Measurements from ENCODE around the gene GNG7. TPM values are rescaled to one million over a fixed set of nuclear protein-coding genes. Genes with fewer than 3 reads are reported as not detected.

Gene GNG7
- total and polyA plus RNA-seq, 10 of the 15 experiments (the other 5 are each of a cell fraction or from before 2014, with no cell fraction given) = 1.9 to 13.6 (median 6.5) TPM

DNA sequence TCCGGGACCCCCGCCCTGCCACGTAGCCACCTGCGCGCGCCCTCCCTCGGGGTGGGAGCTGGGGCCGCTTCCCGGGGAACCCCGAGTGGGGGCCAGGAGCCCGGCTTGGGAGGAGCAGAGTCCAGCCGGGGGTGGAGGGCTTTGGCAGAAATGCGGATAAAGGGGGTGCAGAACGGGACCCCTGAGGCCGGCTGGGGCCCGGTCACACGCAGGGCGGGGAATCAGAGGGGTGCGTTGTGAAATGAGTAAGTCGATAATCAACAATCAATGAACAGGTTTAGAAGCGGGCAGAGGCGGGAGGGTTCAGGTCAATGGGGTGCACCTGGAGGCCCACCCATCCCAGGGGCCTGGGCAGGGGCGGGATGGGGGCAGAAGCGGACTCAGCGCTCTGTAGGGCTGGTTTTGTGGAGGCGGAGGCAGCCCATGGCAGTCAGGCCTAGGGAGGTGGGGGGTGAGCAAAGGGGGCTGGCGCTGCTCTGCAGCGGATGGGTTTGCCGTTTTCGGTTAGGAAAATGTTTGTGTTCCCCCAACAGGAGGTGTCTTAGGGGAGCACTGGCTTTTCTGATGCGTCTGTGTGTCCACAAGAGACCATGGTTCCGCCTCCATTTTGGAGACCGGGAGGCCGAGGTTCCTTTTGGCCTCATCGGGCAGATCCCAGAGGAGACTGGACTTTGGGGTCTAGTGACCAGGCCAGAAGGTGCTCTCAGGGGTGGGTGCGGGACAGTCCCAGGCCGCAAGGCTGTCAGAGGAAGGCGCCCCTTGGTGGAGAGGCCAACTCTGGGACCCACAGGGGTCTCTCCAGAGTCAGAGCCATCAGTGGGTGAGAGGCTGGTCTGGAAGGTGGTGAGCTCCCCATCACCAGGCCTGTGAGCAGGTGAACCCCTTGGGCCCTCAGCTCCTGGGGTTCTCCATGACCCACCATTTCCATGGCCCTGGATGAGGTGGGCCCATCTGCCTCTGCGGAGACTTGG, 19.4 kb upstream of the GNG7 start:
- H3K27me3 ChIP-seq (replicated peaks in 1 of 2; ENCODE audit: control insufficient read depth in 2 of 2, insufficient read depth in 2 of 2, low read length in 1 of 2) = peaks cover 3 to 4% of the 10 kb centered on the region in 2 experiments; a peak in 1 of 4 replicates
- intact Hi-C loops (cut with micrococcal nuclease; ENCODE audit: unreplicated experiment) (no loop called here), in situ Hi-C loops (cut with MboI) (no loop called here)
- no peaks in the 10 kb centered on the region for H4K20me1 ChIP-seq (ENCODE audit: control insufficient read depth, insufficient read depth)
- ChIA-PET RAD21 (ENCODE audit: unreplicated experiment) (no interaction called here), POLR2A (no interaction called here), CTCF (interaction anchor here (2.8 kb wide), 1 partner anchor 73 kb away, joined by 5 read pairs; no protein-coding TSS in a partner anchor), SMC1A (ENCODE audit: uncharacterized antibody, unreplicated experiment) (no interaction called here)
- H3K36me3 ChIP-seq (ENCODE audit: control insufficient read depth in 2 of 2, insufficient read depth in 2 of 2, low read length in 1 of 2) = no peaks in the 10 kb centered on the region
- TF ChIP-seq SUZ12 (IDR thresholded peaks at IDR 0.05; ENCODE audit: unreplicated experiment) = peak; percentile 69
- TF ChIP-seq, protein P1, sequence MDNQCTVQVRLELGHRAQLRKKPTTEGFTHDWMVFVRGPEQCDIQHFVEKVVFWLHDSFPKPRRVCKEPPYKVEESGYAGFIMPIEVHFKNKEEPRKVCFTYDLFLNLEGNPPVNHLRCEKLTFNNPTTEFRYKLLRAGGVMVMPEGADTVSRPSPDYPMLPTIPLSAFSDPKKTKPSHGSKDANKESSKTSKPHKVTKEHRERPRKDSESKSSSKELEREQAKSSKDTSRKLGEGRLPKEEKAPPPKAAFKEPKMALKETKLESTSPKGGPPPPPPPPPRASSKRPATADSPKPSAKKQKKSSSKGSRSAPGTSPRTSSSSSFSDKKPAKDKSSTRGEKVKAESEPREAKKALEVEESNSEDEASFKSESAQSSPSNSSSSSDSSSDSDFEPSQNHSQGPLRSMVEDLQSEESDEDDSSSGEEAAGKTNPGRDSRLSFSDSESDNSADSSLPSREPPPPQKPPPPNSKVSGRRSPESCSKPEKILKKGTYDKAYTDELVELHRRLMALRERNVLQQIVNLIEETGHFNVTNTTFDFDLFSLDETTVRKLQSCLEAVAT (IDR thresholded peaks at IDR 0.05) = no peak
- no peak for ATAC-seq
- no peak for DNase-seq (ENCODE audit: low read depth, low spot score)
- no peaks in the 10 kb centered on the region for H3K9me3 ChIP-seq (replicated peaks; ENCODE audit: control insufficient read depth, insufficient read depth, low read length)
- WGBS (ENCODE audit: insufficient coverage, insufficient replicate concordance, low lambda C conversion rate, missing lambda C conversion rate) = 57% methylated on average over 26 of the region's 39 CpGs
- no peak for FAIRE-seq
- no peak overlapping the region; the same call in 1 of the 2 replicates for H2AFZ ChIP-seq (ENCODE audit: control insufficient read depth, low read depth, low read length)
- BruUV-seq (replicated peaks) = no TSS peak
- H3K4me1 ChIP-seq (ENCODE audit: control insufficient read depth, insufficient read depth, low read length) = no peaks in the 10 kb centered on the region
- no peak overlapping the region for H3K4me3 ChIP-seq
- H3K4me2 ChIP-seq (ENCODE audit: control insufficient read depth, insufficient read depth) = peak overlapping the region; percentile 17; the same call in 1 of the 2 replicates
- H3K79me2 ChIP-seq (ENCODE audit: control insufficient read depth, insufficient read depth, low read length) = no peaks in the 10 kb centered on the region
- H3K27ac ChIP-seq (ENCODE audit: control insufficient read depth, insufficient read depth) = no peak overlapping the region
- no peak overlapping the region for H3K9ac ChIP-seq (ENCODE audit: control insufficient read depth, insufficient read depth, low read length)

All from GM12878 (cell line).